ENCODE results near the gene EFEMP2.

EFEMP2 gene

DNA sequence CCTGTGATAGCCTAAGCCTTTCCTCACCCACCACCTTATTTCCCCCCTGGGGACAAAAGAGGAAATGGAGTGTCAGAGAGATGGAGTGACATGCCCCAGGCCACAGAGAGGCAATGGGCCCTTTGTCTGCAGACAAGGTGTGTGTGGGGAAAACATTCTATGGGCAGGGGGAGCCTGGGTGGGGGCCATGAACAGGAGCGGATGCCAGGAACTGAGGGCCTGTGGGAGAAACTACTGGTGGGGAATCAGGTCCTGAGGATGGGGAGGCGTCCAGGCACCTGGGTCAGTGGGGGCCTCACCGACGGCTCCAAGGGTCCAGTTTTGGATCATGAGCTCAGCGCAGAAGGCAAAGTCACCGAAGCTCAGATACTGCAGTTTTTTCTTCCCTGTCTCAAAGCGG is 12.6 kb upstream of the EFEMP2 start:
- DNase-seq (ENCODE audit: low spot score) = no peak

DNA sequence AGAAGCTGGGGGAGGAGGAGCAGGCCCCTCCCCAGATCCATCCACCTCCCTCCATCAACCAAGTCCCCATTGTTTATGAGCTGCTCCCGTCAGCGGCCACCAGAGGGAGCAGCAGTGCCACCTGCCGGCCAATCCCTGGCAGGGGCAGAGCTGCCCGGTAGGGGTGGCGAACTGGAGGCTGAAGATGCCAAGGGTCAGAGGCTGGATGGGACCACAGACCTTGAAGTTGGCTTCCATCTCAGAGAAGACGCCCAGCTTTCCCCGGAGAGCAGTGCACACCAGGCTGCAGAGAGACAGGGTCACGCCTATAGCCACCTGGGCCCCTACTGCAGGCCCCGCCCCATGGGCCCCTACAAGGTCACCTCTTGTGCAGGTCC is 12.1 kb upstream of the EFEMP2 start:
- DNase-seq (ENCODE audit: low spot score) = peak; percentile 84

DNA sequence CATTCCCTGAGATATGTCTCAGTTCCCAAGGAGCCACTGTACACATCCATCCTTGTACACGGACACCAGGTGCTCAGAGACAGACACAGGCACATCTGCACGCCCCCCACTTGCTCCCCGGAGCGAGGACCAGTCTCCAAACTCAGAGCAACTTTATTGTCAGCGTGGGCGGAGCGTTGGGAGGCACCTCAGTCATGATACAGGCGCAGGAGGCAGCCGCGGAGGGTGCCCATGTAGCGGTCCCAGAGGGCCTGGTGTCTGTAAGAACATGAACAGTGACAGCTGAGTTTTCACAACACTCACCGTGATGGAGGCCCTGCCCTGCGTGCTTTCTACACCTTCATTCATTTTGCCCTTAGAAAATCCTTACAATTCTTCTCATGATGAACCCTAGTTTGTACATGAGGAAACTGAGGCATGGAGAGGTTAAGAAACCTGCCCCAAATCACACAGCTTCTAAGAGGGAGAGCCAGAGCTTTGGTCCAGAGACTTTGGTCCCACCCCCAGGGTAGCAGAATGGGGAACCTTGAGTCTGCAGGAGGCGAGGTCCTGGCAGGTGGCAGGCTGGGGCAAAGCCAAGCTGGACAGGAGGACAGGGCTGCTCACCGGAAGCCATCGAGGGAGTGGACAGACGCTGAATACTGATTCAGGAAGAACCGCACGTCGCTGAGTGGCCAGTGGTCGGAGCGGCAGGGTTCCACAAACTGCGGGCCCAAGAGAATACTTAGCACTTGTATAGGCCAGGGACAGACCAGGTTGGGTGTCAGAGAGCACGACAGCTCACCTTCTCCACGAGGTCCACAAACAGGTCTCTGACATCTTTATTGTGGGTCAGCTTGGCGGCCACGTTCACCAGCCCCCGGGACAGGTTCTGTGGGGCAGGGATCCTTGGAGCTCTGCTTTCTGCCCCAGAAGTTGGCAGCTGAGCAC is 11.5 kb upstream of the EFEMP2 start:
- no peak for DNase-seq (ENCODE audit: low spot score)

DNA sequence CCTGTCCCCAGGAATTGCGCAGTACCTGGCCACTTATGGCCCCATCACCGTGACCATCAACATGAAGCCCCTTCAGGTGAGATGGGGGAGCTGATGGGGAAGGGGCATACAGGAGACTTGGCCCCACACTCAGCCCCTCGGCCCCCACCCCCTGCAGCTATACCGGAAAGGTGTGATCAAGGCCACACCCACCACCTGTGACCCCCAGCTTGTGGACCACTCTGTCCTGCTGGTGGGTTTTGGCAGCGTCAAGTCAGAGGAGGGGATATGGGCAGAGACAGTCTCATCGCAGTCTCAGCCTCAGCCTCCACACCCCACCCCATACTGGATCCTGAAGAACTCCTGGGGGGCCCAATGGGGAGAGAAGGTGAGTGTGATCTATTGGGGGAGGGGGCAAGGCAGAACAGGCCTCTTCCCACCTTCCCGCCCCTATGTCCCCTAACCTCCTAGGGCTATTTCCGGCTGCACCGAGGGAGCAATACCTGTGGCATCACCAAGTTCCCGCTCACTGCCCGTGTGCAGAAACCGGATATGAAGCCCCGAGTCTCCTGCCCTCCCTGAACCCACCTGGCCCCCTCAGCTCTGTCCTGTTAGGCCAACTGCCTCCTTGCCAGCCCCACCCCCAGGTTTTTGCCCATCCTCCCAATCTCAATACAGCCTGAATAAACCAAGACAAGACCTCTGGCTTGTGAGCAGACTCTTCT is 10.6 kb upstream of the EFEMP2 start:
- DNase-seq (ENCODE audit: low spot score) = no peak

DNA sequence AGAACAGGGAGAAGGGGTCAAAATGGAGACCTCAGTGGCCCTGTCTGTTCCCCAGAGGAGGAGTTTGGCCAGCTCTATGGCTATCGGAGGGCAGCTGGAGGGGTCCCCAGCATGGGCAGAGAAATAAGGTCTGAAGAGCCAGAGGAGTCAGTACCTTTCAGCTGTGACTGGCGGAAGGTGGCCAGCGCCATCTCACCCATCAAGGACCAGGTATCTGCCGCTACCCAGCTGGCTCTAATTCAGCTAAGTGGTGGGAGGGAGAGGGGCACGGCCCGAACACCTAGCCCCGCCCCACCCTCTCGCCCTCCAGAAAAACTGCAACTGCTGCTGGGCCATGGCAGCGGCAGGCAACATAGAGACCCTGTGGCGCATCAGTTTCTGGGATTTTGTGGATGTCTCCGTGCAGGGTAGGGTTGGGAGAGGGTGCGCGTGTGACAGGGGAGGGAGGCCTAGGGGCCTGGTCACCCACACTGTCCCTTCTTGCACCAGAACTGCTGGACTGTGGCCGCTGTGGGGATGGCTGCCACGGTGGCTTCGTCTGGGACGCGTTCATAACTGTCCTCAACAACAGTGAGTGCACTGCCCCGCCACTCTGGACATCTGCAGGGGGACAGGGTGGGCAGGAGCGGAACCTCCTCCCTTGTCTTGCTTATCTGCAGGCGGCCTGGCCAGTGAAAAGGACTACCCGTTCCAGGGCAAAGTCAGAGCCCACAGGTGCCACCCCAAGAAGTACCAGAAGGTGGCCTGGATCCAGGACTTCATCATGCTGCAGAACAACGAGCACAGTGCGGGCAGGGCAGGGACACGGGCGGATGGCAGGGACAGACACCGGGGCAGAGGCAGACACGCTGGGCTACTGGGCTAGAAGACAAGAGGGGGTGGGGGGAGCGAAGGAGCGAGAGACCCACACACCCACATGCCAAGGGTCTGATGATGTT is 9.8 kb upstream of the EFEMP2 start:
- DNase-seq (ENCODE audit: low spot score) = no peak

DNA sequence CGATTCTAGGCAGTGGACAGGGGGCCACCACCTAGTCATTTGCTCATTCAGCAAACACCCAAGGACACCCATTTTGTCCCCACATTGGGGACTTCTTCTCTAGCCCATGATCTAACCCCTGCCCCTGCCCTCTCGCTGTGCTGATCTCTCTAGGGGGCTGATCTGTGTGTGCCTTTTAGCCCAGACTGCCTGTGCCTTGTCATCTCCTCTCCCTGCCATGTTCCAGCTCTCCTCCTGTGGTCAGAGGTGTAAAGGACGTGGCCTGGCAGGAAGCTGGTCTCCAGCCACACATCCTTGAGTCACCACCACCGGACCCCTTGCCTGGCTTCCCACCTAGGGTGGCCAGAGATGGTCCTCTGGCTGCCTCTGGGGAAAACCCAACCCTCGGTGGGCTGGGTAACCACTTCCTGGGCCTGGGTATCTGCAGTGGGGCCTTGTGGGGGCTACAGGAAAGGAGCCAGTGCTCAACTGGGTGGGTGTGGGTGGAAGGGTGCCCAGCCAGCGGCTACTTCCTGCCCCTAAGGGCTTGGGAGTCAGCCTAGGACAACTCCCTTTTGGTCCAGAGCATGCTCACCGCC is 8.3 kb upstream of the EFEMP2 start:
- DNase-seq (ENCODE audit: low spot score) = no peak

DNA sequence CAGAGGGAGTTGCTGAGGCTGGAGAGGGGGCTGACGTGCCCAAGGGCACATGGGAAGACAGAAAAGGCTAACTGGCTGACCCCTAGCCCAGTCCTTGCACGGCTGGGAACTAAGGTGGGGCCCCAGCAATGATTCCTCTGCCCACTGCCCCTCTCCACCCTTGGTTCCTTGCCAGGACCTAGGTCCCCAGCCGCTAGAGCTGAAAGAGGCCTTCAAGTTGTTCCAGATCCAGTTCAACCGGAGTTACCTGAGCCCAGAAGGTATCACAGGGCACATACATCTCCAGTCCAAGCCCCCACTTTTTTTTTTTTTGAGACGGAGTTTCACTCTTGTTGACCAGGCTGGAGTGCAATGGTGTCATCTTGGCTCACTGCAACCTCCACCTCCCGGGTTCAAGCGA is 7.4 kb upstream of the EFEMP2 start:
- DNase-seq (ENCODE audit: low spot score) = no peak

DNA sequence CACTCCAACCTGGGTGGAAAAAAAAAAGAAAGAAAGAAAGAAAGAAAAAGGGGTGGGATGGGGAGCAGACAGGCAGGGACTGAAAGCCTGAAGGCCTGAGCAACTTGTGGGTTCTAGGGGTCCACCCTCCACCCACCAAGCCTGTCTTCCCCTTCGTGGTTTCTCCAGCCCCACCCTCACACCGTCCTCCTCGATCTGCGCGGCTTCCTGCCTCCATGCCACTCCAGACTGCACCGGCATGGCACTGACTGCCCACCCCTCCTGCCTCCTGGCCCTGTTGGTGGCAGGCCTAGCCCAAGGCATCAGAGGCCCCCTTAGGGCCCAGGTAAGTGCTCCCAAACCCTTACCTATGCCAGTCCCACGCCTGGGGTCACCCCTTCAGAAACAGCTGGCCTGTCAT is 7.0 kb upstream of the EFEMP2 start, which contains the start of gene CTSW:
Gene CTSW, plus strand, starts transcription at position 221 of the 400 bp plus-strand sequence. Its CDS starts 18 bp downstream, at position 239.
- DNase-seq (ENCODE audit: low spot score) = no peak

DNA sequence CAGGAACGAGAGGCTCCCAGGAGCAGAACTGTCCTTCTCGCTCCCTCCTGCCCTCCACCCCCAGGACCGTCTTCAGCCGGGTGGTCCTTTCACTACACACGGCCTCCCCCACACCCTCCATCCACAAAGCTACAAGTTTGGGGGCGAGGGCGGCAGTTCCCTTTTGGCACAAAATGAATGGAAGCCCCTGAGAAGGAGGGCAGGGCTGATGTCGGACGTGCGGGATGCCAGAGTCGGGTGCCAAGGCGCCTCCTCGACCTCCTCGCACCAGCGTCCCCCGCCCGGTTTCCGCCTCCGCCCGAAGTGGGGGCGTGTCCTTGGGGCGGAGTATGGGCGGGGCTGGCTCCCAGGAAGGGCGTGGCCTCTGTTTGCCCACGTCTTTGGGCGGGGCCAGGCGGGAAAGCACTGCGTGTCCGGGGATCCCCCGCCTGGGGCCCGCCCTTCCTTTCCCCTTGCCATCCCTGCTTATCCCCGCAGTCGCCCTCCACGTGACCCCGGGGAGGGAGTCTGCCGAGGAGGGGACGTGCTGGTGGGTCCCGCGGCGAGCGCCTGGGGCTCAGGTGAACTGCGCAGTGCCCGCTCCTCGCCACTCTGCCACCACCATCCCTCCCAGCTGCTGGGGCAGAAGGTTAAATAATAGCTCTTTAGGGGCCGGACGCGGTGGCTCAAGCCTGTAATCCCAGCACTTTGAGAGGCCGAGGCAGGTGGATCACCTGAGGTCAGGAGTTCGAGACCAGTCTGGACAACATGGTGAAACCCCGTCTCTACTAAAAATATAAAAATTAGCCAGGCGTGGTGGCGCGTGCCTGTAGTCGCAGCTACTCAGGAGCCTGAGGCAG is 937 bp upstream of the EFEMP2 start:
- peak; percentile 96 for DNase-seq (ENCODE audit: low spot score)

DNA sequence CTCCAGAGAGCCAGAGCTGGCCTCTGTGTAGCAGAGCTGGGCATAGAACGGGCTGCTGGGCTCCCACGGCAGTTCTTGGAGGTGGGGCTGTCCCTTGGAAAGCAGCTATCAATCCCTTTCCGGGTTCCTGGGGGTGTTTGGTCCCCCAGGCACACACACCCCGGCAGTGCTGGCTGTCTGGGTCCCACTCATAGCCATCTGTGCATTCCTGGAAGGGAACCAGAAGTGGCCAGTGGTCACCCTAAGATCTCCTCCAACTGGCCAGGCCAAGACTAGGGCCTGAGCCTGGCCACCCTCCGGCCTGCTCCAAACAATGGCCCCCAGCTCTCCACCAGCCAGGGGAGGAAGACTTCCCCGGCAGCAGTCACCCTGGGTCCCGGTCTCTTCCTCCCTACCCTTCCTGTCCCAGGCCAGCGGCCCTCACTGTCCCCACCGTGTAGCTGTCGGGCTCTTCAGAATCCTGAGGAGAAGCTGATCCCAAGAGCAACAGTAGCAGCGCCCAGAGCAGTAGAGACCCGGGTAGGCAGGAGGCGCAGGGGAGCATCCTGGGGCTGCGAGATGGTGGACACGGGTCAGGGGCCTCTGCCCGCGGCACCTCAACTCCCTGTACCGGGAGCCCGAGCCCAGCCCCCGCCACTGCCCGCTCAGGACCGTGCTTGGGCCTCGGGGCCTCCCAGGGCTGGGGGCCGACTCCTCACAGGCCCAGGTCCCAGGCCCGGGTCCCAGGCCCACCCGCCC is 620 bp downstream of the EFEMP2 start:
- peak; percentile 63 for DNase-seq (ENCODE audit: low spot score)

DNA sequence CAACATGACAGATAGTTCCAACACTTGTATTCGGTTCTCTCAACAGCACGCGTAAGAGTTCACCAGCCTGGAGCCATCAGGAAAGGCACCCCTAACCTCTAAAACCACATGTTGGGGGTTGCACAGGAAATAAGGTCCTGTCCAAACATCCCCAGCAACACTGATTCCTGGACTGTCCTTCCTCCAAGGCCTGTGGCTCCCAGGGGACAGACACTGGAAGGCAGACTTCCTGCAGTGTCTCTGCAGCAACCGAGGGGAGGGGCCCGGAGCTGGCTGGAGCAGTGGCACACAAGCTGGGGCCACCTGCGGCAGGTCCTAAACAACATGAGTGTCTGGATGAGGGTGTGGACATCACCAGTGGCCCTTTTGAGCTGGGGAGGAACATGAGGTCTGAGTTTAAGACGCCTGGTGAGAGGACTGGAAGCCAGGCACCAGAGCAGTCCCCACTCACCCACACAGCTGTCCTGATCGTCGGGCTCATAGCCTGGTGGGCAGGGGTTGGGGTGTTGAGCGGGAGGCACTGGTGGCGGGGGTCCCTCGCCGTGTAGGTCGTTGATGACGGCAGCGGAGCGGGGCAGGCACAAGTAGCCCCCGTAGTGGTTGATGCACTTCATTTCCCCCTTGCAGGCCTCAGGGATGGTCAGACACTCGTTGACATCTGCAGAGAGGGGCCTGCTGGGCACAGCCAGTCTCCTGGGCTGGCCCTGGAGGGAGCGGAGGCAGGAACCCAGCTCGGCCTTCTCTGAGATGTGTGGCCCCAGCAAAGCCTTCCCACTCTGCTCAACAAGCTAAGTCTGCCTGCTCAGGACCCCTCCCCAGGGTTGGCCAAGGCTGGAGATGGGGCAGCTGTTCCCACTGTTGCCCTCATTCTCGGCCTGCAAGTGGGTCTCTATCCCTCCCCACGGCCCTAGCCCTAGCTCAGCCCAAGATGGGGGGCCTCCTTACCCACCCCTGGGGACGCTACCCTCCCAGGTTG is 1.6 kb downstream of the EFEMP2 start:
- DNase-seq (ENCODE audit: low spot score) = no peak

DNA sequence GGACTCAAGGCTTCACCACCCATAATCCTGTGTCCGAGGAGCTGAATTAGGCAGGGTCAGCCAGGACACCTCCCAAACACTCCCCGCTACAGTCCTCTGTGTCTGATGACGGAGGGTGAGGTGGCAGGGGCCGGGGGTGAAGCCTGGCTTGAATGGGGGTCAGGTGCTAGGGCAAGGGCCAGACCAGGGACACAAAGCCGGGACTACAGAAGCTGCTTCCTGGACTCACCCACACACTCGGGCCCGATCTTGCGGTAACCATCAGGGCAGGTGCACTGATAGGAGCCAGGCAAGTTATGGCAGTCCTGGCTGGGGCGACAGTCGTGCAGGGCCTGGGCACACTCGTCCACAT is 2.3 kb downstream of the EFEMP2 start:
- no peak for DNase-seq (ENCODE audit: low spot score)

DNA sequence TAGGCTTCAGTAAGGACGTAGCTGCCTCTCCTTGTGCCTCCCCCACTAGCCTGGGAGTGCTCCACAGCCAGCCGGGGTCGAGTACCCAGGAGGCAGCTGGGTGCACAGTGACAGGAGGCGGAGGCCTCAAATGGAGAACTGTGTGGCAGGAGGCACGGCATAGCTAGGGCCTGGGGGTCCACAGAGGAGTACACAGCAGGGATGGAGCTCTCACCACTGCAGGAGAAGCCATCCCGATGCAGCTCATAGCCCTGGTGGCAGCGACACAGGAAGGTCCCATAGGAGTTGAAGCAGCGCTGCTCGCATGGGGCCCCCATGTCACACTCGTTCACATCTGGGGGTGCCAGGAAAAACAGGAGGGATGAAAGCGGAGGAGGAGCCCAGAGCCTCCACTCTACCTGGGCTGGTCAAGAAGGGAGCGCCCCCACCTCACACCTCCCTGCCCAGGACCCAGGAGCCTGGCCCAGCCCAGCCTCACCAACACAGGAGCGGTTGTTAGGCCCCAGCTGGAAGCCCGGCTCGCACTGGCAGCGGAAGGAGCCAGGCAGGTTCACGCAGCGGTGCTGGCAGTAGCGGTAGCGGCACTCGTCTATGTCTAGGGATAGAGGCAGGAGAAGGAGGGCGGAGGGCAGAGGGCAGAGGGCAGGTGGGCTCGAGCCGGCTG is 2.8 kb downstream of the EFEMP2 start:
- DNase-seq (ENCODE audit: low spot score) = no peak

DNA sequence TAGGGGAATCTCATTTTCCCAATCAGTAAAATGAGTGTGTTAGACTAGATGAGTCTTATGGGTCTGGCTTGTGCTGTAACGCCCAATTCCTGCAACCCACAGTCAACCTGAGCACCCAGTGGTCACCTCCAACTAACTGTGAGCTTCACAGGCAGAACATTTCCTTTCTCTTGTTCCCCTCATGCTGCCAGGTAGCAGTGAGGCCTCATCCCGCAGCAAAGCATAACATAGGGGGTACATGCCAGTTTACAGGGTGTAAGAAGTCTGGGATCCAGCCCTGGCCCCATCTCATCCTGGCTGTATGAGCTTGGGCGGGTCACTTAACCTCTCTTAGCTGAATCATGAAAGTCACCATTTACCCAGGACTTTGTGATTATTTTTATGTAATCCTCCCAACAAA is 3.7 kb downstream of the EFEMP2 start:
- no peak for DNase-seq (ENCODE audit: low spot score)

DNA sequence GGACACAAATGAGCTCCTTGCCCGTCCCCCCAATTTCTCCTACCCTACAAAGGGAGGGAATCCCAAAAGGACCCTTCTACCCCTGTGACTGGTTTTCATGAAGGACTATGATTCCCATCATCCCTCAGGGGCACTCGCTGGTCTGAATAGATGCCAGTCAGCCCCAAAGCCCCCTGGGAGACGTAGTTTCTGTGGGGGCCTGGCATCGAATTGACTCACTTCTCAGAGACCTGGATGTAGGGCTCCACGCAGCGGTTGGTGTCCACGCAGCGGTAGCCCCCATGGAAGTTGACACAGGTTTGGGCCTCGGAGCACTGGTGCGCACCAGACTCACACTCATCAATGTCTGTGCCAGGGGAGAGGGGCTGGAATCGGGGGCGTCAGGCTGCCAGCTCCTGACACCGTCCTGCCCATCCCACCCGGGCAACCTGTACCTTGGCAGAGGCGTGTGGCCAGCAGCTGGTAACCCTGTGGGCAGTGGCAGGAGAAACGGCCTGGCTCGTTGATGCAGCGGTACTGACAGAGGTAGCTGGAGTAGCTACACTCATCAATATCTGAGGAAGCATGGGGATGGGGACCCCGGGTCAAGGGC is 4.4 kb downstream of the EFEMP2 start:
- no peak for DNase-seq (ENCODE audit: low spot score)

DNA sequence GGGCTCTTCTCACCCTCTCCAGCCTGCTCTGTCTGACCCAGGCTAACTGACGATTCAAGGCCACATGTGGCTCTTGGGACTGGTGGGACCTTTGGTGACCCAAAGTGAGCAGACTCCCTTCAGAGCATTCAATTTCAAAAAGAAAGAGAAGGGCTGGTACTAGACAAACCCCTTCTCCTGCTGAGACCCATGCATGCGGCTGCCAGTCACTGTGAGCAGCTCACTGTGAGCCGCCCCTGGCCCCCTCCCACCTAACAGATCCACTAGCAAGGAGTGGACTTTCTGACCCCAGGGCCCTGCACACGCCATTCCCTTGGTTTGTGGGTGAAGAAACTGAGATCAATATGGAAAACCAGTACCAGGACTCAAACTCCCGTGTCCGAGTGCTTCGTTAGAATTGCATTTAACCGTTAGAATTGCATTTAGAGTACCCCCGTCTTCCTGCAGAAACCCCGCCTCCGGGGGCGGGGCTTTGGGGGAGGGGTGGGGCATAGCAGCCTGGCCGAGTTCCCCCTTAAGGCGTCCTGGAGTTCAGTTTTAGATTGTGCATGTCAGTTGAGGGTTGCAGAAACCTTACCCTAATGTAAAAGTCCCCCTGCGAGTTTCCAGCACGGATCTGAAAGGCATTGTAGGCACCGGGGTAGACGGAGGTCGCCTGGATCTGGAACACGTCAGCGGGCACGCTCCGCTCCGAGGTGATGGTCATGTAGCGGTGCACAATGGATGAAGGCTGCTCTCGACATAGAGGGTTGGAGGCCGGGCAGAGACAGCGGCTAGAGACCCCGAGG is 5.1 kb downstream of the EFEMP2 start:
- no peak for DNase-seq (ENCODE audit: low spot score)

Measured in AG08396 (cell line).